SK-N-SH treated with all-trans-retinoic acid at 6 μM for 48 hours (cell line): ENCODE results near the gene ZNF850.

Source experiments
- ATAC-seq: fragments of 200-7000 bp; cut with Tn5 transposase; 3 replicates; pipeline ENCODE4 v1.9.1; 2020; ENCODE audit warnings: mild to moderate bottlenecking, moderate library complexity
- BACH2 ChIP-seq: fragments of 250-450 bp; sonication (Bioruptor Pico); IDR thresholded peaks from 2 replicates; pipeline ENCODE4 v1.9.0; 2021; ENCODE audit warnings: mild to moderate bottlenecking, borderline replicate concordance
- CREB5 ChIP-seq: fragments of 250-450 bp; sonication (Bioruptor Pico); IDR thresholded peaks from 2 replicates; pipeline ENCODE4 v1.5.1; 2020; ENCODE audit warnings: low read depth, mild to moderate bottlenecking, moderate library complexity
- CSDC2 ChIP-seq: fragments of 250-450 bp; sonication (Bioruptor Pico); IDR thresholded peaks from 2 replicates; pipeline ENCODE4 v1.5.0; 2020; ENCODE audit warnings: mild to moderate bottlenecking, moderate library complexity
- CSRNP3 ChIP-seq: fragments of 250-450 bp; sonication (Bioruptor Pico); IDR thresholded peaks from 2 replicates; pipeline ENCODE4 v1.5.1; 2021; ENCODE audit warnings: mild to moderate bottlenecking, moderate library complexity
- ESRRG ChIP-seq: fragments of 250-450 bp; sonication (Bioruptor Pico); IDR thresholded peaks from 2 replicates; pipeline ENCODE4 v1.6.1; 2021; ENCODE audit warnings: mild to moderate bottlenecking
- ISL1 ChIP-seq: fragments of 250-450 bp; sonication (Bioruptor Pico); IDR thresholded peaks from 2 replicates; pipeline ENCODE4 v2.1.2; 2022; ENCODE audit warnings: mild to moderate bottlenecking, moderate library complexity
- OSR1 ChIP-seq: fragments of 250-450 bp; sonication (Bioruptor Pico); IDR thresholded peaks from 2 replicates; pipeline ENCODE4 v1.8.0; 2022; ENCODE audit warnings: moderate library complexity, mild to moderate bottlenecking, inconsistent platforms
- PATZ1 ChIP-seq: fragments of 250-450 bp; sonication (Bioruptor Pico); IDR thresholded peaks from 2 replicates; pipeline ENCODE4 v1.8.0; 2020; ENCODE audit warnings: mild to moderate bottlenecking, moderate library complexity, borderline replicate concordance
- PPARA ChIP-seq: fragments of 250-450 bp; sonication (Bioruptor Pico); IDR thresholded peaks from 2 replicates; pipeline ENCODE4 v1.5.0; 2020; ENCODE audit warnings: mild to moderate bottlenecking, borderline replicate concordance
- RARB ChIP-seq: fragments of 250-450 bp; sonication (Bioruptor Pico); IDR thresholded peaks from 2 replicates; pipeline ENCODE4 v1.8.0; 2021; ENCODE audit warnings: mild to moderate bottlenecking, moderate library complexity
- SNAI2 ChIP-seq: fragments of 250-450 bp; sonication (Bioruptor Pico); IDR thresholded peaks from 2 replicates; pipeline ENCODE4 v1.5.0; 2020; ENCODE audit warnings: mild to moderate bottlenecking, moderate library complexity
- TCF4 ChIP-seq: fragments of 250-450 bp; sonication (Bioruptor Pico); IDR thresholded peaks from 2 replicates; pipeline ENCODE4 v1.8.0; 2021; ENCODE audit warnings: mild to moderate bottlenecking, moderate library complexity, borderline replicate concordance
- ZC3H10 ChIP-seq: fragments of 250-450 bp; sonication (Bioruptor Pico); IDR thresholded peaks from 2 replicates; pipeline ENCODE4 v1.5.1; 2021; ENCODE audit warnings: mild to moderate bottlenecking, moderate library complexity
- ZFP3 ChIP-seq: fragments of 250-450 bp; sonication (Bioruptor Pico); IDR thresholded peaks from 2 replicates; pipeline ENCODE4 v1.5.0; 2020; ENCODE audit warnings: mild to moderate bottlenecking, moderate library complexity
- ZFP30 ChIP-seq: fragments of 450-650 bp; formaldehyde crosslinking; IDR thresholded peaks from 2 replicates; pipeline ENCODE4 v1.5.0; 2022; ENCODE audit warnings: mild to moderate bottlenecking, moderate library complexity
- ZNF565 ChIP-seq: fragments of 450-650 bp; formaldehyde crosslinking; conservative IDR thresholded peaks from 2 replicates; pipeline ENCODE4 v1.5.0; 2020; ENCODE audit warnings: low read depth, mild to moderate bottlenecking, moderate library complexity
- ZNF70 ChIP-seq: fragments of 450-650 bp; formaldehyde crosslinking; IDR thresholded peaks from 2 replicates; pipeline ENCODE4 v1.5.0; 2020; ENCODE audit warnings: mild to moderate bottlenecking, moderate library complexity
- ZNF8 ChIP-seq: fragments of 450-650 bp; formaldehyde crosslinking; IDR thresholded peaks from 2 replicates; pipeline ENCODE4 v1.5.0; 2020; ENCODE audit warnings: mild to moderate bottlenecking, moderate library complexity
- TF ChIP-seq, protein P1 (sequence below): fragments of 250-450 bp; sonication (Bioruptor Pico); IDR thresholded peaks from 2 replicates; pipeline ENCODE4 v1.5.0; 2020; ENCODE audit warnings: mild to moderate bottlenecking, moderate library complexity
- TF ChIP-seq, protein P2 (sequence below): fragments of 250-450 bp; sonication (Bioruptor Pico); IDR thresholded peaks from 2 replicates; pipeline ENCODE4 v1.8.0; 2021; ENCODE audit warnings: low read depth, mild to moderate bottlenecking, moderate library complexity, borderline replicate concordance

Gene ZNF850

DNA sequence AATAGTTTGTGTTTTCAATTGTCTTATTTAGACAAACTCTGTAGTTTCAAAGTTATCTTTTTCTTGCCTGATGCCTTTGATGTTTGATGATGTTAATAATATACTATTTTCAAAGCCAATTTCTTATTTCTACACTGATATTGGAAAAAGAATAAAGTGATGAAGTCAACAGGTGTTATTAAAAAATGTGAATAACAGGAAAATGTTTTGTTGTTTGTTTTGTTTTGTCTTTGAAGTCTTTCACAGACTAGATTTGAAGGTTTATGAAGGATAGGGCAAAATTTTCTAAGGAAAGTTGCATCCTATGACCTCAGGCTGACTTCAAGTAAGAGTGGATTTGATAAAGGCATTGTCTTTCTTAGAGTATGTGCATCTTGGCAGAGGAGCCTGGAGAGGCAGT is 34.4 kb upstream of the ZNF850 start:
- TF ChIP-seq, protein P1, sequence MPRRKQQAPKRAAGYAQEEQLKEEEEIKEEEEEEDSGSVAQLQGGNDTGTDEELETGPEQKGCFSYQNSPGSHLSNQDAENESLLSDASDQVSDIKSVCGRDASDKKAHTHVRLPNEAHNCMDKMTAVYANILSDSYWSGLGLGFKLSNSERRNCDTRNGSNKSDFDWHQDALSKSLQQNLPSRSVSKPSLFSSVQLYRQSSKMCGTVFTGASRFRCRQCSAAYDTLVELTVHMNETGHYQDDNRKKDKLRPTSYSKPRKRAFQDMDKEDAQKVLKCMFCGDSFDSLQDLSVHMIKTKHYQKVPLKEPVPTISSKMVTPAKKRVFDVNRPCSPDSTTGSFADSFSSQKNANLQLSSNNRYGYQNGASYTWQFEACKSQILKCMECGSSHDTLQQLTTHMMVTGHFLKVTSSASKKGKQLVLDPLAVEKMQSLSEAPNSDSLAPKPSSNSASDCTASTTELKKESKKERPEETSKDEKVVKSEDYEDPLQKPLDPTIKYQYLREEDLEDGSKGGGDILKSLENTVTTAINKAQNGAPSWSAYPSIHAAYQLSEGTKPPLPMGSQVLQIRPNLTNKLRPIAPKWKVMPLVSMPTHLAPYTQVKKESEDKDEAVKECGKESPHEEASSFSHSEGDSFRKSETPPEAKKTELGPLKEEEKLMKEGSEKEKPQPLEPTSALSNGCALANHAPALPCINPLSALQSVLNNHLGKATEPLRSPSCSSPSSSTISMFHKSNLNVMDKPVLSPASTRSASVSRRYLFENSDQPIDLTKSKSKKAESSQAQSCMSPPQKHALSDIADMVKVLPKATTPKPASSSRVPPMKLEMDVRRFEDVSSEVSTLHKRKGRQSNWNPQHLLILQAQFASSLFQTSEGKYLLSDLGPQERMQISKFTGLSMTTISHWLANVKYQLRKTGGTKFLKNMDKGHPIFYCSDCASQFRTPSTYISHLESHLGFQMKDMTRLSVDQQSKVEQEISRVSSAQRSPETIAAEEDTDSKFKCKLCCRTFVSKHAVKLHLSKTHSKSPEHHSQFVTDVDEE (CRISPR knock-in tag) = no peak
- TF ChIP-seq RARB (CRISPR knock-in tag) (no peak), ZNF565 (CRISPR knock-in tag) (no peak), TCF4 (CRISPR knock-in tag) (no peak), ISL1 (no peak), PPARA (no peak), SNAI2 (CRISPR knock-in tag) (no peak), ZFP3 (CRISPR knock-in tag) (no peak), CREB5 (CRISPR knock-in tag) (no peak), ZNF8 (CRISPR knock-in tag) (no peak), ZFP30 (CRISPR knock-in tag) (no peak), ZC3H10 (CRISPR knock-in tag) (no peak)
- TF ChIP-seq, protein P2, sequence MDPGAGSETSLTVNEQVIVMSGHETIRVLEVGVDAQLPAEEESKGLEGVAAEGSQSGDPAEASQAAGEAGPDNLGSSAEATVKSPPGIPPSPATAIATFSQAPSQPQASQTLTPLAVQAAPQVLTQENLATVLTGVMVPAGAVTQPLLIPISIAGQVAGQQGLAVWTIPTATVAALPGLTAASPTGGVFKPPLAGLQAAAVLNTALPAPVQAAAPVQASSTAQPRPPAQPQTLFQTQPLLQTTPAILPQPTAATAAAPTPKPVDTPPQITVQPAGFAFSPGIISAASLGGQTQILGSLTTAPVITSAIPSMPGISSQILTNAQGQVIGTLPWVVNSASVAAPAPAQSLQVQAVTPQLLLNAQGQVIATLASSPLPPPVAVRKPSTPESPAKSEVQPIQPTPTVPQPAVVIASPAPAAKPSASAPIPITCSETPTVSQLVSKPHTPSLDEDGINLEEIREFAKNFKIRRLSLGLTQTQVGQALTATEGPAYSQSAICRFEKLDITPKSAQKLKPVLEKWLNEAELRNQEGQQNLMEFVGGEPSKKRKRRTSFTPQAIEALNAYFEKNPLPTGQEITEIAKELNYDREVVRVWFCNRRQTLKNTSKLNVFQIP (CRISPR knock-in tag) = no peak
- TF ChIP-seq, all 23 proteins: peak for 0
- ATAC-seq = no peak

DNA sequence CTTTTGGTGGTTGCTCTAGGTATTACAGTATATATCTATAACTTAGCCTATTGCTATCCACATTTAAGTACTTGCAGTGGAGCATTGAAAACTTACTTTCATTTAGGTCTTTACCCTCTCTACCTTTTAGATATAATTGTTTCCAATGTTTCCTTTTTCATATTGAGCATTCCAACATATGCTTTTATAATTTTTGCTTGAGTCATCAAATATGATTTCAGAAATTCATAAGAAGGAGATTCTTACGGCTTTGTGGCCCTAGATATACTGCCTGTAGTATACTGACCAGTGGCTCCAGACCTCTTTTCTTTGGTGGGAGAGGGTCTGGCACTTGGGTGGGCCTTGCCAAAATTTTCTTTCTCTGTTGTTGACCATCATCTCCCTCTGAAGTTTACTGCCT is 32.8 kb upstream of the ZNF850 start:
- no peak for ATAC-seq
- no peak for TF ChIP-seq TCF4 (CRISPR knock-in tag)
- TF ChIP-seq CSRNP3 (CRISPR knock-in tag) = no peak
- TF ChIP-seq ZC3H10 (CRISPR knock-in tag) = no peak
- TF ChIP-seq RARB (CRISPR knock-in tag) = no peak
- TF ChIP-seq ZFP3 (CRISPR knock-in tag) = no peak
- TF ChIP-seq, protein P2 (CRISPR knock-in tag) = no peak
- TF ChIP-seq, all 23 proteins: peak for 0

DNA sequence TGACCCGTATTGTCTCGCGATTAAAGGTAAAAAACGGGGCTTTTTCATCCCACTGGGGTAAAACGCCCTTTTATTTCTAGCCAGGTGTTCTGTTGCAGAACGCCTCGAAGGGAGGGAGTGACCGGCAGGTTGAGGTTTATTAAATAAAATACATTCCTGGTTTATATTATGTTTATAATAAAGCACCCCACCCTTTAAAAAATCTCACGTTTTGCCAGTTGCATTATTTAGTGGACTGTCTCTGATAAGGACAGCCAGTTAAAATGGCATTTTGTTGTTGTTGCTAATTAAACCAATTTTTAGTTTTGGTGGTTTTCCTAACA is 25.1 kb upstream of the ZNF850 start:
- TF ChIP-seq OSR1 (CRISPR knock-in tag) (no peak), PATZ1 (no peak), SNAI2 (CRISPR knock-in tag) (no peak)
- no peak for ATAC-seq

- TF ChIP-seq CREB5 (CRISPR knock-in tag) (no peak), CSRNP3 (CRISPR knock-in tag) (no peak), OSR1 (CRISPR knock-in tag) (no peak), ESRRG (CRISPR knock-in tag) (no peak), ZC3H10 (CRISPR knock-in tag) (no peak), ZFP30 (CRISPR knock-in tag) (no peak), BACH2 (CRISPR knock-in tag) (no peak), RARB (CRISPR knock-in tag) (no peak), PATZ1 (no peak), CSDC2 (CRISPR knock-in tag) (no peak), ISL1 (no peak), ZNF70 (CRISPR knock-in tag) (no peak), ZNF8 (CRISPR knock-in tag) (no peak), ZNF565 (CRISPR knock-in tag) (no peak)
- ATAC-seq = no peak
Observed at GRCh38 chr19:36796714-36796992, 24.0 kb upstream of the ZNF850 start.
